GM21576 (cell line): Measurements from ENCODE around the gene SARS2.
"Not testable (repeated sequence)": the region's sequence is repeated elsewhere in the genome, so short reads cannot be mapped to it uniquely, and the experiment has no call there.

Experiments
- ATAC-seq: cut with Tn5 transposase; IDR thresholded peaks from one replicate; pipeline ENCODE4 v1.9.1; 2021; ENCODE audit warnings: mild to moderate bottlenecking, moderate library complexity; ENCODE audit not compliant: unreplicated experiment

SARS2 gene, protein sequence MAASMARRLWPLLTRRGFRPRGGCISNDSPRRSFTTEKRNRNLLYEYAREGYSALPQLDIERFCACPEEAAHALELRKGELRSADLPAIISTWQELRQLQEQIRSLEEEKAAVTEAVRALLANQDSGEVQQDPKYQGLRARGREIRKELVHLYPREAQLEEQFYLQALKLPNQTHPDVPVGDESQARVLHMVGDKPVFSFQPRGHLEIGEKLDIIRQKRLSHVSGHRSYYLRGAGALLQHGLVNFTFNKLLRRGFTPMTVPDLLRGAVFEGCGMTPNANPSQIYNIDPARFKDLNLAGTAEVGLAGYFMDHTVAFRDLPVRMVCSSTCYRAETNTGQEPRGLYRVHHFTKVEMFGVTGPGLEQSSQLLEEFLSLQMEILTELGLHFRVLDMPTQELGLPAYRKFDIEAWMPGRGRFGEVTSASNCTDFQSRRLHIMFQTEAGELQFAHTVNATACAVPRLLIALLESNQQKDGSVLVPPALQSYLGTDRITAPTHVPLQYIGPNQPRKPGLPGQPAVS

DNA sequence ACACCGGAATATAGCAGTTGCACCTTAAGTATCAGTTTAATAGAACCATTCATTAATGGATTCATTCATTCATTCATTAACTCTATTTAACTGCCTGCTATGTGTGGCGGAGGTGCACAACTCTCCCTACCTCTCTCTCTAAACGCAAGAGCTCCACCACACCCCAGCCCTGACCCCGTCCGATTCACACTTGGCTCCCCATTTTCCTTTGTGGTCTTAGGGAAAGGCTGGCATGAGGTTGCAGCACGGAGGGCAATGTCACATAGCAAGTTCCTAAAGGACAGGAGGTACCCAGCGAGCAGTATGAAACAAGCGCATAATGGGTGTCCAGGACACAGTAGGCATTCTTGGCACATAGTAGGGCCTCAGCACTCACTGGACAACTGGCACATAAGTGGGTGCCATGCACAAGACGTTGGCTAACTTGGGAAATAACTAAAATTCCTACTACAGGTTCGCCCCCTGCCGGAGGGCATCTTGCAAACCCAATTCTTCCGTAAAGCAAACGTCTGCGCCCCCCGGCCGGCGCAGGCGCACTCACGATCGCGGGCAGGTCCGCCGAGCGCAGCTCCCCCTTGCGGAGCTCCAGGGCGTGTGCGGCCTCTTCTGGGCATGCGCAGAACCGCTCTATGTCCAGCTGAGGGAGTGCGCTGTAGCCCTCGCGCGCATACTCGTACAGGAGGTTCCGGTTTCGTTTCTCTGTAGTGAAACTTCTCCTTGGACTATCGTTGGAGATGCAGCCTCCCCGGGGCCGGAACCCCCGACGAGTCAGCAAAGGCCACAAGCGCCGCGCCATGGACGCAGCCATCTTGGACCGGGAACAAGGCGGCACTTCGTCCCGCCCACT, at the start of gene SARS2:
Gene SARS2, minus strand, starts transcription at position 835 of the 847 bp plus-strand sequence. Its CDS starts 27 bp downstream, at position 808.
- ATAC-seq, result peak; percentile 60

DNA sequence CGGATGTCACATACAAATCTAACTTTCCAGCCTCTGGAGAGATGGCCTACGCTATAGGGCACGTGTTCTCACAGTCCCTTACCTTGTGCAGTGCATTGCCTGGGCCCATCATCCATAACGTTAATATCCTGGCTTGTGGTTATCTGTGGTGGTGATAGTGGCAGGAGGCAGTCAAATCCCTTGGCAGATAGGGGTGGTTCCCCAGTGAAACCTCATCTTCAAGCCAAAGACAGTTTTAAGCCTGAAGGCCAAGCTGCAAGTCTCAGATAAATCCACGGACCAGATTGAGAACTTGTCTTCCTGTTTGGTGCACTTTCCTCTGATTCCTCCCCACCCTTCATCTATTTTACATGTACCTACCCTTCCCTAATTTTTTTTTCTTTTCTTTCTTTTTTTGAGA, 49.2 kb upstream of the SARS2 start:
- ATAC-seq, result no peak

DNA sequence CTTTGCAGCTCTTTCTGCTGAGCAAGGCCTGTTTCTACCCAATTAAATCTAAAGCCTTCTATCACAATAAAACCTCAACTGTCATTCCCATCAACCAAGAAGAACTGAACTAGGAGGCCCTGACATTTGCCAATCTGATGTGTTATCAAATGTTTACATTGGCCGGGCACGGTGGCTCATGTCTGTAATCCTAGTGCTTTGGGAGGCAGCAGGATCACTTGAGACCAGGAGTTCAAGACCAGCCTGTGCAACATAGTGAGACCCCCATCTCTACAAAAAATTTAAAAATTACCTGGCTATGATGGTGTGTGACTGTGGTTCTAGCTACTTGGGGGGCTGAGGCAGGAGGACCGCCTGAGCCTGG, 47.7 kb upstream of the SARS2 start:
- ATAC-seq, result no peak

DNA sequence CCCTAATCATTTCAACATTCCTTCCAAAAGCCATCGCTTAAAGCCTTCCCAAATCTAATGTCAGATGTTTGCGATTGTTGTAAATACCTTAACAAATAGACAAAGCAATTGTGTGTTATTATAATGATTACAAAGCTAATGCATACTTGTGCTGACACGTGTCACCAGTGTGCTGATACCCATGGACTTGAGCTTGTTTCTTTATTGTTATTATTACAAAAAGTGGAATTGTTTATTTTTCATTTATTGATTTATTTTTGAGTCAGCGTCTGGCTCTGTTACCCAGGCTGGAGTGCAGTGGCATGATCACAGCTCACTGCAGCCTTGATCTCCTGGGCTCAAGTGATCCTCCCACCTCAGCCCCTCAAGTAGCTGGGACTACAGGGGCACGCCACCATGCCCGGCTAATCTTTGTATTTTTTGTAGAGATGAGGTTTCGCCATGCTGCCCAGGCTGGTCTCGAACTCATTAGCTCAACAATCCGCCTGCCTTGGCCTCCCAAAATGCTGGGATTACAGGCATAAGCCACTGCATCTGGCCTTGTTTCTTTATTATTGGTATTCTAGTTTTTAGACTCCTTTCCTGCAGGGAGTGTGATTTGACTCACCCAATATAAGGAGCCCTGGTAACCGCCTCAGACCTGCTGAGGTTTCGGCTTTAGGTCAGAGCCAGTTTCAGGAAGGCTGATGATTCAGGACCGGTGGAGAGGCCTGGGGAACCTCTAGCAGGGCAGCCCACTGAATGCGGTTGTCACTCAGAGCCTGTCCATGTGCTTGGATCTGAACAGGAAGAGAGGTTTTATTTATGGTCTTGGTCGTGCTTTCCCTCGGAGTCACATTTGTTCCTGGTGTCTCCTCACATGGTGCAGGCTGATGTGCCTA, 47.1 kb upstream of the SARS2 start:
- ATAC-seq, result peak; percentile 68

DNA sequence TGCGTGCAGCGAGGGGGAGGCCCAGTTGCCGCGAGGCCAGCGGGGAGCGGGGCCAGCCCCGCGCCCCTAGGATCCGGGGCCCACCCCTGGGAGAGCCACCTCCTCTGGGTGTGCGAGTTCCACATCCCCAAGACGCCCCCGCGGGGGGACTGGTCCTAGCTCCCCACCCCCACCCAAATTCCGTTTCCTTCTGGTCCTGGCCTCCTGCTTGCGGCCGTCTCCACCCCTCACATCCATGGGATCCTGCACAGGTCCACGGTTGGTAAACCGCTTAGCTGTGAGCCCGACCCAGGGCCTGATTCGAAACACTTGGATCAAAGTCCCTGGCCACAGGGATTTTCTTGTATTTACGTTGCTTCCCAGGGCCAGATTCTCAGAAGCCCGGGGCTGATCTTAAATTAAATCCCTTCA, 45.3 kb upstream of the SARS2 start:
- no peak for ATAC-seq

DNA sequence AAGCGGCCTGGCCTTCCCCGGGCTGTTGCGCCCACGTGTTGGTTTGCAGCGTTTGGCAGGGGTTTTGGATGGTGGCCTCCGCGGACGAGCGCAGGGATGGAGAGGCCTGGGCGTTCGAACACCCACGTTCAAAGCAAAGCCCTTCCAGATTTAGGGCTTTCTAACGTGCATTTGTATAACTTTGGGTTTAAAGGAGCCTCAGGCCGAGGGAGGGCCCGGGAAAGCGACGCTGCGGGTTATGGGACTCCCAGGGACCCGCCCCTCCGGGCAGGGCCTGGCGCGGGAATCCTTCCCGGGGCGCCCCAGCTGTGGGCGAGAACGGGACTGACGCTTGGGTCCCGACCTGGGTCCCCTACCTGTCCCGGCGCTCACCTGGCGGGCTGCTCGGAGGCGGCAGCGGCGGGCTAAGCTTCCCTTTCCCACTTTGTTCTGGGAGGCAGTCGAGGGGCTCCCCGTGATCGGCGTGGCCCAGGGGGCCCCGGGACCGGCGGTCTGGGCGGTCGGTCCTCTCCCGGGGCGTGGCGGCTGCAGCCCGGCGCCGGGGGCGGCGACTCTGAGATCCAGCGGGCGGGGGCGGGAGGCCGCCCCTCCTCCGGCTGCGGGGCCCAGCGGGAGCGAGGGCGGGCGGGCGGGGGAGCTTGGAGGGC, 44.8 kb upstream of the SARS2 start, which contains the start of gene FBXO17:
Gene FBXO17, minus strand, starts transcription at position 529 of the 647 bp plus-strand sequence. CDS start 25,423 bp downstream, outside the sequence.
- no peak for ATAC-seq

DNA sequence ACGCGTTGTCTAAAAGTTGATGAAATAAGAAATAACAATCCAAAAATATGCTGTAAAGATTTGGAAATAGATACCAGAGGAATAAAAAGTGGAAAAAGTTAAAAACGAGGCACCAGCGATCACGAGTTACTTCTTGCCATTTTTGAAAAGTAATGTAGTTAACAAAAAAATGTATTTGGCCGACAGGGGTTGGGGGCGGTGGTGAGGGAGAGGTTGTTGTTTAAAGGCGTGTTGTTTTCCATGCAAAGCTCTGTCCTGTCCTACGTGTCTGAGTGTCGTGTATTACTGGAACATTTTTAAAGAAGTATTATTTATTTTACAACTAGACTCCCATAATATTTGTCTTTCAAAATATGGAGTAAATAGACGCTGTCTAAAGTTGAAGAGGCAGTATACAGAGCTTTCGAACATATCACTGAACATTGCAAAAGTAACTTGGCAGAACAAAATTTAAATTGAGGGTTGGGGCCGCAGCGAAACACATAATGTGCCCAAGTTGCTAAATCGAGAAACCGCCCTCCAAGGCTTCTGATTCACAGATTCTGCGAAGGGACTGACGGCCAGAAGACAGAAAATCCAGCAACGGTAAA, 44.2 kb upstream of the SARS2 start:
- ATAC-seq, result no peak

DNA sequence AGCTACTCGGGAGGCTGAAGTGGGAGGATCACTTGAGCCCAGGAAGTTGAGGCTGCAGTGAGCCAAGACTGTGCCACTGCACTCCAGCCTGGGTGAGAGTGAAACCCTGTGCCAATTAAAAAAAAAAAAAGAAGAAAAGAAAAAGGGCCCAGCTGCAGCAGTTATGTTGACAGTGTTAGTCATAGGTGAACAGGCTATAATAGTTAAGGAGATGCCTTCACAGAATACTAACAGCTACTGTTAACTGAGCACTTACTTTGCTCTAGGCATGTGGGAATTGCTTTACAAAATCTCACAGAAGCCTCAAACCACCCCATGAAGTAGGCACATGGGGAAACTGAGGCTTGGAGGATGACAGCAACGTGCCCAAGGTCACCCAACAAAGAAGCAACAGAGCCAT, 41.1 kb upstream of the SARS2 start:
- no peak for ATAC-seq

DNA sequence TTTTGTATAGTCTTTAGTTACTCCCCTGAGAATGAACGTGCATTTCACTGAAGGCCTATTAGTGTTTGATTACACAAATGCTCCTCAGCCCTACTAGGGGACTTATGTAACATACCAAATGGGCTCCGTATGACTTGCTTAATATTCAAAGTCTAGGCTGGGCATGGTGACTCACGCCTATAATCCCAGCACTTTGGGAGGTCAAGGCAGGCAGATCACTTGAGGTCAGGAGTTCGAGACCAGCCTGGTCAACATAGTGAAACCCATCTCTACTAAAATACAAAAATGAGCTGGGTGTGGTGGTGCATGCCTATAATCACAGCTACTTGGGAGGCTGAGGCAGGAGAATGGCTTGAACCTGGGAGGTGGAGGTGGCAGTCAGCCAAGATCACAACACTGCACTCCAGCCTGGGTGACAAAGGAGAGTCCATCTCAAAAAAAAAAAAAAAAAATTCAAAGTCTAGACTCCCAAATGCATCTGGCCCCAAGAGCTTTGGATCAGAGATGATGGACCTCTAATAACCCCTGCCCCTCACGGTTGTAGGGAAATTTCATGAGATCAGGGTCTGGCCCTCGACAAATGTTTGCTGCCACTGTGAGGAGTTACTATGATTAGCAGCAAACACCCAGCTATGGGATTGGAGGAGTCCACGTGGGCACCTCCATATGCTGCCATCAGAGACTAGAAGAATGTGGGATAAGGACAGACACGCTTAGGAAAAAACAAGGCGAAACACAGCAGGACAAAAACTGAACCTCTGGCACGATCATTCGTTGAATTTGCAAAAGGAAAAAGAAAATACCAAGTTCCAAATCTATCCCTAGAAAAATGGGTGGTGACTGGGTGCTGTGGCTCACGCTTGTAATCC, 40.3 kb upstream of the SARS2 start:
- no peak for ATAC-seq

DNA sequence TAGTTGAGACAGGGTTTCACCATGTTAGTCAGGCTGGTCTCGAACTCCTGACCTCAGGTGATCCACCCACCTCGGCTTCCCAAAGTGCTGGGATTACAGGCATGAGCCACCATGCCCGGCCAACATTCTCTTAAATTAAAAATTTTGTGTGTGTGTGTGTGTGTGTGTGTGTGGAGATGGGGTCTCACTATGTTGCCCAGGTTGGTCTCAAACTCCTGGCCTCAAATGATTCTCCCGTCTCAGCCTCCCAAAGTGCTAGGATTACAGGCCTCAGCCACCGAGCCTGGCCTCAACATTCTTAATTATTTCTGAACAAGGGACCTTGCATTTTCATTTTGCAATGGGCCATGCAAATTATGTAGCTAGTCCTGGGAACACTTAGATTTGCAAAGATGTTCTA, 35.6 kb upstream of the SARS2 start:
- not testable (repeated sequence) for ATAC-seq

DNA sequence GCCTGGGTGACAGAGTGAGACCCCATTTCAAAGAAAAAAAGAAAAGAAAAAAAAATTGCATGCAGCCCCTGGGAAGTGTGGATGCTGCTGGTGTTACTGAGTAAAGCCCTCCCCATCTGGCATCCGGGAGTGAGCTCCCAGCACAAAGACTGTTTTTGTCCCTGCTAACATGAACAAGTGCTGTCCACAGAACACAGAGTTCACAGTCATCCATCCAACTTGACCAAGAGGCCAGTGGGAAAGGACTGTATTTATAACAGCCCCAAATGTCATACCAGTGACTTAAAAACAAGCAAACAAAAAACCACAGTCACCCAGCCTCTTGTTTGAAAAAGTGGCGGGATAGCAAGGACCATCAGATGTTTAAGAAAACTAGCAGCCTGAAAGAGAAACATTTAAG, 34.2 kb upstream of the SARS2 start:
- no peak for ATAC-seq

DNA sequence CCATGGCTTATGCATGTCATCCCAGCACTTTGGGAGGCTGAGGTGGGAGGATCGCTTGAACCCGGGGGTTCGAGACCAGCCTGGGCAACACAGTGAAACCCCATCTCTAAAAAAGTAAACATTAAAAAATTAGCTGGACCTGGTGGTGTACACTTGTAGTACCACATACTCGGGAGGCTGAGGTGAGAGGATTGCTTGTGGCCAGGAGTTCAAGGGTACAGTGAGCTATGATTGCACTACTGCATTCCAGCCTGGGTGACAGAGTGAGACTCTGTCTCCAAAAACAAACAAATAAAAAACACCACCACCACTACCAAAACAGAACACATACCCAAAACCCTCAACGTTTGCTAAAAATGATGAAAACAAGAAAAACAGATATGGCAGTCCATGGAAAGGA, 29.1 kb upstream of the SARS2 start:
- no peak for ATAC-seq

DNA sequence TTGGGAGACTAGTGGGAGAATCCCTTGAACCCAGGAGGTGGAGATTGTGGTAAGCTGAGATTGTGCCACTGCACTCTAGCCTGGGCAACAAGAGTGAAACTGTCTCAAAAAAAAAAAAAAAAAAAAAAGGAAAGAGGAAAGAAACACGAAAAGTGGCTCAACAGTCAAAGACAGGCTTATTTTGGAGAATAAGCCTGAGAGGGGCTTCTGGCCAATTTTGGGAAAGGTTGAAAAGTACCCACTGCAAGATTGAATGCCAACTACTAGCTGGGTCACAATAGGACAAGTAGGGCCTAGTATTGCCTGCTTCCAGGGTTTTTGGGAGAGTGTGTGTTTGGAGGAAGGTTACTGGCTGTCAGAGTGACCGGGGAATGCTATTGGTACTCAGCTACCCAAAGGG, 27.7 kb upstream of the SARS2 start:
- no peak for ATAC-seq

DNA sequence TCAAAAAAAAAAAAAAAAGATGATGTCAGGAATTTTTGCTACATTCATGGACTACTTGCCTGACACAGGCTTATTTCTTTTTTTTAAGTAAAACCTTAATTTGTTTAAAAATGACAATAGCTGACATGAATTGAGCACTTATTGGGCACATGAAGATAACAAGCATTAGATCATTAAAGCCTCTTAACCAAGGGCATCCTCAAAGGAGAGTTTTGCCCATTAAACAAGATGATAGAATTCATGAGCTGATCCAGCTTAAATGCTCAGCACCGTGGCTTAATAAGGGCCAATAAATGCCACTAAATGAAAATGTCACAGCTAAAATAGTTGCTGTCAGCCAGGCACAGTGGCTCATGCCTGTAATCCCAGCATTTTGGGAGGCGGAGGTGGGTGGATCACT, 25.7 kb upstream of the SARS2 start:
- ATAC-seq, result no peak

DNA sequence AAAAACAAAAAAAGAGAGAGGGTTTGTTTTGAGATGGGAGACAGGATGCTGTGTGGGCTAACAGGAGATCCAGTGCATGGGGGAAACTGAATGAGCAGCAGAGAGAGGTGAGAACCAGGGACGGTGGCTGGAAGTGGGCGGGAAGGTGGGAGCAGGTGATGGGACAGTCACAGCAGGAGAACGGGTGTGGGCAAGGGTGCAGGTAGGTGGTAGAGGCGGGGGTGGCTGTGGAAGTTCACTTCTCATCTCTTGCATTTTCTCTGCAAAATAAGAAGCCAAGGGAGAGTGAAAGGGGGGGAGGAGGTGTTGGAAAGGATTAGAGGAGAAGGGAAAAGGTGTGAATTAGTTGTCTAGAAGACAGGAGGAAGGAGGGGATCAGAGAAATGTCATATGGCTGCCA, 23.1 kb upstream of the SARS2 start:
- no peak for ATAC-seq

DNA sequence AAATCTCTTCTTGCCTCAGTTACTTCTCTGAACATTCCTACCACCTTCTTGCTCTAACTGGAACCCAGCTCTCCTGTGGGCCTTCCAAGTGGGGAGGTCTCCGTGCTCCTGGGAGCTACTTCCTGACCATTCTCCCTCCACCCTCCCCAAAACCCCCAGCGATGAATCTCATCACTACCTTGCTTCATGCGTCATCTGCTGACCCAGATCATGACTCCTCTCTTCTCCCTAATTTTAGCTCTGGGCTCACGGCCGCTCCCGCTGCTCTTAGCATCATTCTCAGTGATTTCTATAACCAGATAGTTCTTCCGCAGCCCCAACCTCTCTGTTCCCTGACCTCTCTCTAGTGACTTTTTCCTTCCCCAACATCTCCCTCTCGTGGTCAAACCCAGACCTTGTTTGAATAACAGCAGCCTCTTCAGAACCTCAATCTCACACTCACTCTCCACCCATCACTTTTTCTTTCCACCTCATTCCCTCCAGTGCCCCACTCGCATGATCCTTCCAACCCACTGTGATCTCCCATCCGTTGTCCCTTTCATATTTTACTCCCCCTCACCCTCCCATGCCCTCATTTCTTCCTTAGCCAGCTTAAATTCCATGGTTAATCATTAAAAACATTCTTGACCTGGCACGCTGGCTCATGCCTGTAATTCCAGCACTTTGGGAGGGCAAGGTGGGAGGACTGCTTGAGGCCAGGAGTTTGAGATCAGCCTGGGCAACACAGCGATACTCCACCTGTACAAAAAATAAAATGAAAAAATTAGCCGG, 22.0 kb upstream of the SARS2 start:
- ATAC-seq, result no peak

DNA sequence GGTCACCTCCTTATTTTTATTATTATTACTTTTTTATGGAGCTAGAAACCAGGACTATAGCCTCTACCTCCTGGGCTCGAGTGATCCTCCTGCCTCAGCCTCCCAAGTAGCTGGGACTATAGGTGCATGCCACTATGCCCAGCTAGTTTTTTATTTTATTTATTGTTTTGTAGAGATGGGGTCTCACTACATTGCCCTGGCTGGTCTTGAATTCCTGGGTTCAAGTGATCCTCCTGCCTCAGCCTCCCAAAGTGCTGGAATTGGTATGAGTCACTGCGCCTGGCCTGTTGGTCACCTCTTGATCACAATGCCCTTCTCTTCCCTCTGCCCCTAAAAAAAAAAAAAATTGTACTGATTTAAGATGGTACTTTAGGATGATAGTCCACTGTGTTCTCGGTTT, 20.6 kb upstream of the SARS2 start:
- ATAC-seq, result no peak
